Measurements from ENCODE around the gene GSTA1. TPM values are rescaled to one million over a fixed set of nuclear protein-coding genes. Genes with fewer than 3 reads are reported as not detected.
"Not testable (repeated sequence)": the region's sequence is repeated elsewhere in the genome, so short reads cannot be mapped to it uniquely, and the experiment has no call there.

GSTA1 gene
- total RNA-seq, 2 donors from 2014 or later = 6.8 to 8.1 TPM

DNA sequence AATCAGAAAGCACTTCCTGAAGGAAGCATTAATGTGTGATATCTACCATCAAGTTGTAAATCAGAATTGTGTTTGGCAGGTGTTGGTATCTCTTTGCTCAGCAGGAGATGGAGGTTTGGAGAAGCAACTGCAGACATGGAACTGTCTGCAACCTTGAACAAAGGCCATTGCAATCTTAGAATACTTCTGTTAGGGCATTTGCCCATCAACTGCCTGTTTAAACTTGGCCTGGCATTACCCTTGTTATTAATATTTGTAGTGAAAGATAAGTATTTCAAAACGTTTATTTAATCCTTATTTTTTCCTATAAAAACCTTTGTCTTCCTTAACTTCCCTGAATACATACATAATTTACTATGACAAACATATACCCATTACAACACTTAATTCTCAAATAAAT, 22.9 kb upstream of the GSTA1 start:
- Histone ChIP-seq H3K36me3 (no peaks in the 10 kb centered on the region), H3K9ac (ENCODE audit: low read depth in 2 of 2, low read length in 2 of 2) (no peak overlapping the region), H3K9me3 (no peaks in the 10 kb centered on the region), H3K4me3 (no peak overlapping the region), H3K4me1 (no peaks in the 10 kb centered on the region), H3K27ac (no peak overlapping the region), H3K27me3 (no peaks in the 10 kb centered on the region)
- TF ChIP-seq, protein P1, sequence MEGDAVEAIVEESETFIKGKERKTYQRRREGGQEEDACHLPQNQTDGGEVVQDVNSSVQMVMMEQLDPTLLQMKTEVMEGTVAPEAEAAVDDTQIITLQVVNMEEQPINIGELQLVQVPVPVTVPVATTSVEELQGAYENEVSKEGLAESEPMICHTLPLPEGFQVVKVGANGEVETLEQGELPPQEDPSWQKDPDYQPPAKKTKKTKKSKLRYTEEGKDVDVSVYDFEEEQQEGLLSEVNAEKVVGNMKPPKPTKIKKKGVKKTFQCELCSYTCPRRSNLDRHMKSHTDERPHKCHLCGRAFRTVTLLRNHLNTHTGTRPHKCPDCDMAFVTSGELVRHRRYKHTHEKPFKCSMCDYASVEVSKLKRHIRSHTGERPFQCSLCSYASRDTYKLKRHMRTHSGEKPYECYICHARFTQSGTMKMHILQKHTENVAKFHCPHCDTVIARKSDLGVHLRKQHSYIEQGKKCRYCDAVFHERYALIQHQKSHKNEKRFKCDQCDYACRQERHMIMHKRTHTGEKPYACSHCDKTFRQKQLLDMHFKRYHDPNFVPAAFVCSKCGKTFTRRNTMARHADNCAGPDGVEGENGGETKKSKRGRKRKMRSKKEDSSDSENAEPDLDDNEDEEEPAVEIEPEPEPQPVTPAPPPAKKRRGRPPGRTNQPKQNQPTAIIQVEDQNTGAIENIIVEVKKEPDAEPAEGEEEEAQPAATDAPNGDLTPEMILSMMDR (IDR thresholded peaks at IDR 0.05) = no peak
- intact Hi-C loops (cut with DNase I) = no loop called here
- no peak for DNase-seq

DNA sequence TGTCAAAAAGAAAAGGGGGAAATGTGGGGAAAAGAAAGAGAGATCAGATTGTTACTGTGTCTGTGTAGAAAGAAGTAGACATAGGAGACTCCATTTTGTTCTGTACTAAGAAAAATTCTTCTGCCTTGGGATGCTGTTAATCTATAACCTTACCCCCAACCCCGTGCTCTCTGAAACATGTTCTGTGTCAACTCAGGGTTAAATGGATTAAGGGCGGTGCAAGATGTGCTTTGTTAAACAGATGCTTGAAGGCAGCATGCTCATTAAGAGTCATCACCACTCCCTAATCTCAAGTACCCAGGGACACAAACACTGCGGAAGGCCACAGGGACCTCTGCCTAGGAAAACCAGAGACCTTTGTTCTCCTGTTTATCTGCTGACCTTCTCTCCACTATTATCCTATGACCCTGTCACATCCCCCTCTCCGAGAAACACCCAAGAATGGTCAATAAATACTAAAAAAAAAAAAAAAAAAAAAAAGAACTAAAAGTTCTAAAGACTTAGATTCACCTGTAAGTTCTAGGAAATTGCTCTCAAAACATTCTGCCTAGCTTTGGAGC, 22.4 kb upstream of the GSTA1 start:
- H3K9ac ChIP-seq (ENCODE audit: low read depth in 2 of 2, low read length in 2 of 2); intact Hi-C loops (cut with DNase I); H3K4me1 ChIP-seq; DNase-seq; H3K36me3 ChIP-seq; H3K9me3 ChIP-seq; H3K27me3 ChIP-seq; H3K27ac ChIP-seq; H3K4me3 ChIP-seq: not testable (repeated sequence)

DNA sequence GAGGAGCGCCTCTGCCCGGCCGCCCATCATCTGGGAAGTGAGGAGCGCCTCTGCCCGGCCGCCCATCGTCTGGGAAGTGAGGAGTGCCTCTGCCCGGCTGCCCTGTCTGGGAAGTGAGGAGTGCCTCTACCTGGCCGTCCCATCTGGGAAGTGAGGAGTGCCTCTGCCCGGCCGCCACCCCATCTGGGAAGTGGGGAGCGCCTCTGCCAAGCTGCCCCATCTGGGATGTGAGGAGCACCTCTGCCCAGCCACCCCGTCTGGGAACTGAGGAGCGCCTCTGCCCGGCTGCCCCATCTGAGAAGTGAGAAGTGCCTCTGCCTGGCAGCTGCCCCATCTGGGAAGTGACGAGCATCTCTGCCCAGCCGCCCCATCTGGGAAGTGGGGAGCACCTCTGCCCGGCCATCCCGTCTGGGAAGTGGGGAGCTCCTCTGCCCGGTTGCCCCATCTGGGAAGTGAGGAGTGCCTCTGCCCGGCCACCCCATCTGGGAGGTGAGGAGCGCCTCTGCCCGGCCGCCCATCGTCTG, 21.7 kb upstream of the GSTA1 start:
- H3K9me3 ChIP-seq; H3K27me3 ChIP-seq; intact Hi-C loops (cut with DNase I); DNase-seq; H3K36me3 ChIP-seq; H3K27ac ChIP-seq; H3K4me1 ChIP-seq; H3K4me3 ChIP-seq; H3K9ac ChIP-seq (ENCODE audit: low read depth in 2 of 2, low read length in 2 of 2): not testable (repeated sequence)

DNA sequence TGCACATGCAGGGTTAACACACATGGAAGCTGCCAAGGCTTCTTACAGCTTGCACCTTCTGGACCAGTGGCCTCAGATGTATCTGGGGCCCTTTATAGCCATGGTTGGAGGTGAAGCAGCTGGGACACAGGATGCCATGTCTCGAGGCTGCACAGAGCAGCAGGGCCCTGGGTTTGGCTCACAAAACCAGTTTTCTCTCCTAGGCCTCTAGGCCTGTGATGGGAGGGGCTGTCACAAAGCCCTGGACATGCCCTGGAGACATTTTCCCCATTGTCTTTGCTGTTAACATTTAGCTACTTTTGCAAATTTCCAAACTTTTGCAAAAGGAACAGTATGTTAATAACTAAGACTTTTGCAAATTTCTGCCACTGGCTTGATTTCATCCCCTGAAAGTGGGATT, 18.2 kb upstream of the GSTA1 start:
- no peak for DNase-seq
- no peaks in the 10 kb centered on the region for H3K27me3 ChIP-seq
- no peak overlapping the region for H3K9ac ChIP-seq (ENCODE audit: low read depth in 2 of 2, low read length in 2 of 2)
- no peaks in the 10 kb centered on the region for H3K4me1 ChIP-seq
- intact Hi-C loops (cut with DNase I) = no loop called here
- H3K4me3 ChIP-seq = no peak overlapping the region
- TF ChIP-seq, protein P1 (IDR thresholded peaks at IDR 0.05) = no peak
- H3K9me3 ChIP-seq = no peaks in the 10 kb centered on the region
- no peaks in the 10 kb centered on the region for H3K36me3 ChIP-seq
- H3K27ac ChIP-seq = no peak overlapping the region

DNA sequence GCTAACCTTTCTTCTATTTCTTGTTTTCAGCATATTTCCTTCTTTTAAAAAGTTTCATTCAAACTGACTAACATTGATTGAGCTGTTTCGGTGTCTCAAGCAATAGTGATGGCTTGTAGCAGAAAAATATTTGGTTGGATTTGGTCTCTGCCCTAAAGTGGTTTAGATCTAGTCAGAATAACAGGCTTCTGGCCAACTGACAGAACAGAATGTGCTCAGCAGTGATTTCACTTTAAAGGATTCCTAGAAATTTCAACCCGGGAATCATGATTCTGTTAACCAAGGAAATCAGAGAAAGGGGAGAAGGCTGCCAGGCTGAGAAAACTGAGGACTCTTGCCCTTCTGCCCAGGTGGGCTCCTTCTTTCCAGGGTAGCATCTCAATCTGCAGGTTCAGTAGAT, 16.6 kb upstream of the GSTA1 start:
- DNase-seq = no peak
- Histone ChIP-seq H3K4me3 (no peak overlapping the region), H3K27ac (no peak overlapping the region), H3K9ac (ENCODE audit: low read depth in 2 of 2, low read length in 2 of 2) (no peak overlapping the region), H3K9me3 (no peaks in the 10 kb centered on the region), H3K27me3 (no peaks in the 10 kb centered on the region), H3K36me3 (no peaks in the 10 kb centered on the region), H3K4me1 (no peaks in the 10 kb centered on the region)
- intact Hi-C loops (cut with DNase I) = no loop called here
- TF ChIP-seq, protein P1 (IDR thresholded peaks at IDR 0.05) = no peak

DNA sequence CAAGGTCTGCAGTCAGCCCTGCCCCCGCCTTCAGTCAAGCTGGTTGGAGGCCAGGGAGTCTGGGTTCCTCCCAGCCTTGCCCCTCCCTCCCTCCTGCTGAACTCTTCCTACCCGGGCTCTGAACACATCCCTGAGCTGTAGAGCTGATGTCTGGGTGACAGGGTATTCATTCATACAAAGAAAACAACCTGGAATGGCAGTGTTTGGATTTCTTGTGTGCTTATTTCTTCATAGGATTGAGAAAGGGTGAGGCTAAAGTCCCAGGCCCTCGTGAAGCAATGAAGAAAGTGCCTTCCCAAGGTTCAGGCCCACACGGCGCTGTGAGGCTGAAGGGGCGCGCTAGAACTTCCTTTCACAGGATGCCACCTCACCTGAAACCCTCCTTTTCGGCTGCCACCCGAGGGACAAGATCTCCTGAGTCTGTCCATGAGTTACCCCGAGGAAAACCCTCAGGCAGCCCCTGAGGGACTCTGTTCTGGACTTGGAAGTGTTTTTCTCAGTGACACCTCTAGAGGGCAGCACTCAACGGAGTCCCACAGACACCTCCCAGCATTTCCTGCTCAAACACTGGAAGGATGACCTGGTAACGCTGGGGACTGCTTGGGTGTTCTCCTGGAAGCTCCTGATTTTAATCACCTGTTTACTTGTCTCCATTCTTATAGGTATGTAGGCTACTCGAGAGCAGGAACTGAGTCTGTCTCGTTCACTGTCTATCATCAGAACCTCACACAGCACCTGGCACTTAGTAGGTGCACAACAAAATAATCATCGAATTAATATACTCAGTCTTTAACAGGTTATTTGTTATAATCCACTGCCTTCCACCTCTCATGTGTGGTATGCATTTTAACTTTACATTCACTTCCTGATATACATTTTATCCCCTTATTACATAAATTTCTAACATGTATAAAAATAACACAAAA, 11.8 kb upstream of the GSTA1 start:
- Histone ChIP-seq H3K27ac (no peak overlapping the region), H3K27me3 (no peaks in the 10 kb centered on the region), H3K4me3 (no peak overlapping the region), H3K9me3 (no peaks in the 10 kb centered on the region), H3K4me1 (no peaks in the 10 kb centered on the region), H3K9ac (ENCODE audit: low read depth in 2 of 2, low read length in 2 of 2) (no peak overlapping the region), H3K36me3 (no peaks in the 10 kb centered on the region)
- intact Hi-C loops (cut with DNase I) = no loop called here
- DNase-seq = peak; percentile 59
- TF ChIP-seq, protein P1 (IDR thresholded peaks at IDR 0.05) = peak; percentile 62

DNA sequence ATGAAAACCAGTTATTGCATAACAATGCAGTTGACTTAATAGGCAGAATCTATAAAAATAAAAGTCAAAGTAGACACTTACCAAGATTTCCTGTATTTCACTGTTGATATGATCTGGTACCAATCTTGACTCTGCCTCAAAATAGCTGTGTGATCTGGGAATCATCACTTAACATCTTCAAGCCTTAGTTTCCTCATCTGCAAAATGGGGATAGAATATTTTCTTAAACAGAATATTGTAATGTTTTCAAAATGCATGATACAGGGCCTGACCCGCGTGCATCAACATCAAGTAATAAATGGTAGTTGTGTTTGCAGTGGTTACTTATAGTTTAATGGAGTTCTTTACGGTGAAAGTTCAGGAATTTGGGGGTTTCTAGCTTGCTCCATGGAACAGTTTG, 10.9 kb upstream of the GSTA1 start:
- intact Hi-C loops (cut with DNase I); H3K27me3 ChIP-seq; H3K36me3 ChIP-seq; DNase-seq; H3K9ac ChIP-seq (ENCODE audit: low read depth in 2 of 2, low read length in 2 of 2); H3K9me3 ChIP-seq; H3K27ac ChIP-seq; H3K4me3 ChIP-seq; H3K4me1 ChIP-seq: not testable (repeated sequence)

DNA sequence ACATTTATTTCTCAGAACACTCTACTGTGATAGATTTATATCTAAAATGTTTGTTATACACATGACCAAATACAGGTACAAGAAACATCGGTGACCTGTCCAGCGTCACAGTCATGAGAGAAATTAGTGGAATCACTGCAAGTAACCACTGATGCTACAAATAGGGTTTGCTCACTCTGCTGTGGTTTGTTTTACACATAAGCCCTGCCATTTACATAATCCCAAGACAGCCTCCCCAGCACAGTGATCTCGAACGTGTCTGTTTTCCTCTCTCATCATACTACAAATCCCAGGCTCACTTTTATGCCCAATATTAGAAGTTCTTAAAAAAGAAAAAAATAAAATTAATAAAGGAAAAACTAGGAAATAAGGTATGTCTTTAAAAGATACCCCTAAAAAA, 6.2 kb upstream of the GSTA1 start:
- intact Hi-C loops (cut with DNase I); H3K4me3 ChIP-seq; DNase-seq; H3K36me3 ChIP-seq; H3K4me1 ChIP-seq; H3K27me3 ChIP-seq; H3K9me3 ChIP-seq; H3K27ac ChIP-seq; H3K9ac ChIP-seq (ENCODE audit: low read depth in 2 of 2, low read length in 2 of 2): not testable (repeated sequence)
